IMR-90 (cell line): ENCODE data around the gene SEPHS1.

Experiments used
- CEBPB ChIP-seq: IDR thresholded peaks from 2 replicates; pipeline ENCODE4 v1.6.1; 2012; ENCODE audit warnings: low read depth, low read length, improper control_type of control experiment
- MXI1 ChIP-seq: IDR thresholded peaks from 2 replicates; pipeline ENCODE4 v1.6.1; 2012; ENCODE audit warnings: low read depth, mild to moderate bottlenecking, low read length, moderate library complexity, borderline replicate concordance
- TF ChIP-seq, protein P1 (sequence below): conservative IDR thresholded peaks from 2 replicates; pipeline ENCODE4 v1.5.1; 2012; ENCODE audit warnings: mild to moderate bottlenecking, low read depth, low read length, improper control_type of control experiment
- TF ChIP-seq, protein P2 (sequence below): fragments of 150-350 bp; IDR thresholded peaks from 2 replicates; pipeline ENCODE4 v1.6.1; 2017; ENCODE audit warnings: mild to moderate bottlenecking, antibody characterized with exemption, low read length, low read depth

- TF ChIP-seq CEBPB (no peak), MXI1 (no peak)
- TF ChIP-seq, protein P1, sequence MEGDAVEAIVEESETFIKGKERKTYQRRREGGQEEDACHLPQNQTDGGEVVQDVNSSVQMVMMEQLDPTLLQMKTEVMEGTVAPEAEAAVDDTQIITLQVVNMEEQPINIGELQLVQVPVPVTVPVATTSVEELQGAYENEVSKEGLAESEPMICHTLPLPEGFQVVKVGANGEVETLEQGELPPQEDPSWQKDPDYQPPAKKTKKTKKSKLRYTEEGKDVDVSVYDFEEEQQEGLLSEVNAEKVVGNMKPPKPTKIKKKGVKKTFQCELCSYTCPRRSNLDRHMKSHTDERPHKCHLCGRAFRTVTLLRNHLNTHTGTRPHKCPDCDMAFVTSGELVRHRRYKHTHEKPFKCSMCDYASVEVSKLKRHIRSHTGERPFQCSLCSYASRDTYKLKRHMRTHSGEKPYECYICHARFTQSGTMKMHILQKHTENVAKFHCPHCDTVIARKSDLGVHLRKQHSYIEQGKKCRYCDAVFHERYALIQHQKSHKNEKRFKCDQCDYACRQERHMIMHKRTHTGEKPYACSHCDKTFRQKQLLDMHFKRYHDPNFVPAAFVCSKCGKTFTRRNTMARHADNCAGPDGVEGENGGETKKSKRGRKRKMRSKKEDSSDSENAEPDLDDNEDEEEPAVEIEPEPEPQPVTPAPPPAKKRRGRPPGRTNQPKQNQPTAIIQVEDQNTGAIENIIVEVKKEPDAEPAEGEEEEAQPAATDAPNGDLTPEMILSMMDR: no peak
- TF ChIP-seq, protein P2, sequence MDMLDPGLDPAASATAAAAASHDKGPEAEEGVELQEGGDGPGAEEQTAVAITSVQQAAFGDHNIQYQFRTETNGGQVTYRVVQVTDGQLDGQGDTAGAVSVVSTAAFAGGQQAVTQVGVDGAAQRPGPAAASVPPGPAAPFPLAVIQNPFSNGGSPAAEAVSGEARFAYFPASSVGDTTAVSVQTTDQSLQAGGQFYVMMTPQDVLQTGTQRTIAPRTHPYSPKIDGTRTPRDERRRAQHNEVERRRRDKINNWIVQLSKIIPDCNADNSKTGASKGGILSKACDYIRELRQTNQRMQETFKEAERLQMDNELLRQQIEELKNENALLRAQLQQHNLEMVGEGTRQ: no peak
These were observed 18.5 kb downstream of the SEPHS1 start for GRCh38 chr10:13329565-13329964.
